Activated gamma-delta T cell (primary cell): ENCODE measurements around the gene GALNT2.

Experiments
- DNase-seq: peaks from one replicate; lab custom pipeline; 2025; lab: John Stamatoyannopoulos, UW

The GALNT2 gene

DNA sequence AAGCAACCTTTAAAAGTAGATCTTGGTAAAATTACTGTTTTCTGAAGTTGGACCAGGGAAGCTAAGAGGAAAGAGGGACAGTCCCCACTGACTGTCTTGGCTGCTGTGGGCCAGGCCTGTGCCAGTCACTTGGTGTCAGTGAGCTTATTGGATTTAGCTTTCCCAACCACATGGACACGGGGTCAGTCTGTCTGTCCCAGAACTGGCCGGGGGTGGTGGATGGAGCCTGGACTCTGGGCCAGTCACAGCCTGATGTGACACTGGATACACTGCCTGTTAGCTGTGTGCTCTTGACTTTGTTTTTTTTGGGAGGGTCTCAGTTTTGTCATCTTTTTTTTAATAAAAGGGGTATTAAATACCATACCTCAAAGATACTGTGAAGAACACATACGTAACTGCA is 96.7 kb downstream of the GALNT2 start:
- no peak for DNase-seq

DNA sequence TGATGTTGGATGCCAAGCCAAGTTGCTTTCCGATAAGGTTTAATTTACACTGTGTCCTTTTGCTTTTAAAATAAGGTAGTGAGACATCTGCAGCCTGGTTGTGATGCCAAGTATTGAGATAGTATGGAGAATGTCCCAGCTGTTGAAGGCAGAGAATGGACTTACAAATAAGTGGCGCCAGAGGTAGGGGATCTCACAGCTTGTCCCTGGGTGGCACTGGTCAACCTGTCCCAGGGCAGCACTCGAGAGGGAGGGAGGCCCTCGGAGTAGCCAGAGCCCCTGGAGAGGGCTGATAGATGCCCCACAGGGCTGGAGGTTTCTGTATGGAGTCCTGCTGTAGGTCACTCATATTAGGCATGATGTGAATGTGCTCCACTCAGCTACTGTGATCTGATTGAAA is 98.5 kb downstream of the GALNT2 start:
- no peak for DNase-seq

DNA sequence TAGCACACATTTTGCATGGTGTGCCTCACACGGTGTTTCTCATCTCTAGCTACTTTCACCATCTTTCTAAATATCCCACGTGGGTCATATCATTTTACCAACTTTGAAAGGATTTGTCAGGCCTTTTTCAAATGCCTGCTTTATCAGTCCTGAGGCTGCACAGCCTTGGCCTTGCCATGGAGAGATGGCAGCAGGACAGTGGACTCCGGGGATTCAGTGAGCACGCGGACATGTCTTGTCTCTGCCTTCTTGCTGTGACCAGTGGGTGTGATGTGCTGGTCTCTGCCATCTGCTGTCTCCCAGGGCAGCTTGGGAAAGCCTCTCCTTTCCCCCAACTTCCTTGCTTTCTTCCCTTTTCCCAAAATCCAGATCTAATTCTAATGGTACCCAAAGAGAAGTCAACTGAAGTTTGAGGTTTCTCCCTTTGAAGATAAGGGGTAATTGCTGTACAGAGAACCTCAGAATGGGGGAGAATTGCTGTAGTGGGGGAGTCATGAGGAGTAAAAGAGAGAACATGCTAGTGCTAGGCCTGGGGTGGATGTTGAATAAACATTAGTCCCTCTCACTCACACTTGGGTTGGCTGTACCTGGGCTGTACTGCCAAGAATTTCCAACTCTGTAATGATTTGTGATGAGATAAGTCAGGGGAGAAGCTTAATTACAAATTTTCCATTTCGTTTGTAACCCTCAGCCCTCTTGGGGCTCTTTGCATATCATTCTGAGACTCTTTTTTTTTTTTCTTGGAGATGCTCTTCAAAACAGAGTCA is 99.5 kb downstream of the GALNT2 start:
- no peak for DNase-seq

DNA sequence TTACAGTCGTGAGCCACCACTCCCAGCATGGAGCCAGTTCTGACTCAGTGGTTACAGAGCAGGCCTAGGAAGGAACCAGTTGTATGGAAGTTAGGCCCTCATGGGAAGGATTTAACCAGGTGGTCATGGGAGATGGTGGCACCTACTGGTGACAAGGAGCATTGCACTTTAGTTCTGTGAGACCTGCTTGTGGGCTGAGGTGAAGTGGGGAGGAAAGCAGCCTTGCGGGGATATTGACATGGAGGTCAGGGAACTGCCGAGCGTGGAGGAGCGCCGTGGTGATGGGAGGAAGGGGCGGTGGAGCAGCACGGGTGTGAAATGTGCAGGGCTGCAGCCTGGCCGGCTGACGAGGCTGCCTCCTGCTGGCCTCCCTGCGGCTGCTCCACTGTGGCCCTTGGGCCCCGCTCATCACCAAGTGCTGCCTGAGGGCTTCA is 100.4 kb downstream of the GALNT2 start:
- no peak for DNase-seq

- DNase-seq, result no peak
These were observed 102.6 kb downstream of the GALNT2 start for GRCh38 chr1:230169454-230170152.

GRCh38 chr1:230170153-230170547 is 103.1 kb downstream of the GALNT2 start:
- DNase-seq, result no peak

- no peak for DNase-seq
These were observed 103.6 kb downstream of the GALNT2 start for GRCh38 chr1:230170622-230171021.

DNA sequence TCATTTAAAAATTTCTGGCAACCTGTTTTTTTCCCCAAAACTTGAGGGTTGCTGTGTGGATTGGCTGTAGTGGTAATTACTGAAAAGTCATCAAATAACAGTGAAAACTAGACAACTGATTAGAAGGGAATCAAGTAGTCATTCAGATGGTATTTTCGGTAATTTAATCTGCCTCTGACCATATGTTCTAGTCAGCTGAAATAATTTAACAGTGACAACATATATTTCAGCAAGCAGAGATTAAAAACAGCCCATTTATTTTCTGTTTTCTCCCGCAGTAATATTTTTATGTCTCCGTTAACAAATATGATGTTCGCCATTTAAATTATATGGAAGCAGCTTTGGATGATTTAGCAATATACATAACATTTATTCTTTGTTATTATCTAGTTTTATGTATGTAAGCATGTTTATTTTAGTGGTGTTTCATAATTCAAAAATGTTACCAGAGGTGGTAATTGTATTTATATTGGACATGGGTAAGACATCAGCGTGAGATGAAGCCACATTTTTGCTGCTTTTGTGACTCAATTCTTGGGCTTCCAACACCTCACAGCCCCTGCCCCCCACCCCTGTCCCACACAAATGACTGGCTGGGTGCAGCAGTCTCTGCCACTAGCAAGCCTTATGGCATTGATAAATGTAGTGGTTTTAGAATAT is 104.4 kb downstream of the GALNT2 start:
- no peak for DNase-seq

DNA sequence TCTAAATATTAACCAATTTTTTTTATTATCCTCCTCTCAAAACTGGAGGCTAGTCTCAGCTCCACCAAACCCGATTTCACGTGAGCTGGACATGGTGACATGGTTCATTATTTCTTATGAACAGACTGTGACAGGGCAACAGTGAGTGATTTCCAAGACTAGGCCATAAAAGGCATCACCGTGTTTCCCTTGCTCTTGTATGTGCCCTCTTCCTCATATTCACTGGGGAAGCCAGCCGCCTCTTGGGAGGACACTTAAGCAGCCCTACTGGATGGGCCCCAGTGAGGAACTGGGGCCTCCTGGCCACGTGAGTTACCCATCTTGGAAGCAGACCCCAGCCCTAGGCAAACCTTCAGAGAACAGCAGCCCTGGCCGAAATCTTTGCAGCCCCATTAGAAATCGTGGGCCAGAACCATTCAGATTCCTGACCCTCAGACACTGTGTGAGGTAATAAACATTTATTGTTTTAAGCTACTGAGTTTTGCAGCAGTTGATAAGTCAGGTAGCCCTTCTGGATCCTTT is 105.0 kb downstream of the GALNT2 start:
- no peak for DNase-seq

- DNase-seq, result no peak
These were observed 106.3 kb downstream of the GALNT2 start for GRCh38 chr1:230173187-230173975.

DNA sequence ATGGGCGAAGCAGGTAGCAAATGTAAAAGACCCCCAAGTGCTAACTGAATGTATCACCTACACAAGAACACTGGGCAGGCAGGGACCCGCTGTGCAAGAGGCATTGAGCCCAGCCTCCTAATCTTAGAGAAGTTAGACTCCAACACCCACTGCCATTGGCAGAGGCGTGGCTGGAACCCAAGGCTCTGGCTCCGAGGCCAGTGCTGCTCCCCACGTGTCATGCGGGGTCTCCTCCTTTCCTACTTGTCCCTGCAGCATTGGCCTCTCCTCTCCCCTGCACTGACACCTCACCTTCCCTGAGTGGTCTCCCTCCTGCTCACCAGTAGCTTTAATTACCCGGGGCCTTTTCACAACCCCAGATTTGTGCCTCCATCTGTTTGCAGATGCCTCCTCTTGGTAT is 107.0 kb downstream of the GALNT2 start:
- no peak for DNase-seq

DNA sequence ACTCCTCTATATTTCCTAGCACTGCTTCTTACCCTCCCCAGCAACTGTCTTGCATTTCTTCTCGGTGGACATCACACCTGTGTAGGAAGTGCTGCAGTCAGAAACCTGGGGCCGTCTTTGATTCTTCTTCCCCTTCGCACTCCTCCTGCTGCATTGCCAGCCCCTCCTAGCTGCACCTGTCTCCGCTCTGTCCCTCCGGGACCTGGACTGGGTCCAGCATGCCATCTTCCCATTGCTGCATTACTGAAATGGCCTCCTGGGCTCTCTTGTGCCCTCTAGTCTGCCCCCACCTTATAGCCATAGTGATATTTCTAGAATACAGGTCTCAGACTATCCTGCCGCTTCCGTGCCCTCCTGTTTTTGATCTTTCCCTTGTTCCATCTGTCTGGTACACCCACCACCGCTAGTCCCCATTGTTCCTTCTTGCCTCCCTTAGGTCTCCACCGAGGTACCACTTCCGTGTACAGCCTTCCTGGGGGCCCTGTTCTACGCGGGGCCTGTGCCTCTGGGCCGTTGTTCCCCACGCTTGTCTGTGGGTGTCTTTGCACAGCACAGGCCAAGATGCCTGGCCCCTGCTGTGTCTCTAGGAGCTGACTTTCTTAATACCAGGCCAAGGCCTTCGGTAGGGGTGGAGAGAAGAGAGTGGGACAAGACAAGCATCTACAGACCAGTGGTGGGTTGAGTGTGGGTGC is 107.6 kb downstream of the GALNT2 start:
- DNase-seq, result no peak

- DNase-seq, result no peak
These were observed 108.2 kb downstream of the GALNT2 start for GRCh38 chr1:230175163-230175747.

GRCh38 chr1:230175839-230176238 is 108.8 kb downstream of the GALNT2 start:
- DNase-seq, result no peak

- DNase-seq, result no peak
These were observed 109.3 kb downstream of the GALNT2 start for GRCh38 chr1:230176326-230176725.

- no peak for DNase-seq
These were observed 109.9 kb downstream of the GALNT2 start for GRCh38 chr1:230176871-230177411.

DNA sequence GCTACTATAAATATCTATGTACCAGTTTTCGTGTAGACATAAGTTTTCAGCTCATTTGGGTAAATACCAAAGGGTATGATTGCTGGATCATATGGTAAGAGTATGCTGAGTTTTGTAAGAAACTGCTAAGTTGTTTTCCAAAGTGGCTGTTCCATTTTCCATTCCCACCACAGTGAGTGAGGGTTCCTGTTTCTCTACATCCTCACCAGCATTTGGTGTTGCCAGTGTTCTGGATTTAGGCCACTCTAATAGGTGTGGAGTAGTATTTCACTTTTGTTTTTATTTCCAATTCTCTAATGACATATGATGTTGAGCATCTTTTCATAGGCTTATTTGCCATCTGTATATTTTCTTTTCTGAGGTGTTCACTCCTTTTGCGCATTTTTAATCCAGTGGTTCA is 112.2 kb downstream of the GALNT2 start:
- DNase-seq, result no peak

DNA sequence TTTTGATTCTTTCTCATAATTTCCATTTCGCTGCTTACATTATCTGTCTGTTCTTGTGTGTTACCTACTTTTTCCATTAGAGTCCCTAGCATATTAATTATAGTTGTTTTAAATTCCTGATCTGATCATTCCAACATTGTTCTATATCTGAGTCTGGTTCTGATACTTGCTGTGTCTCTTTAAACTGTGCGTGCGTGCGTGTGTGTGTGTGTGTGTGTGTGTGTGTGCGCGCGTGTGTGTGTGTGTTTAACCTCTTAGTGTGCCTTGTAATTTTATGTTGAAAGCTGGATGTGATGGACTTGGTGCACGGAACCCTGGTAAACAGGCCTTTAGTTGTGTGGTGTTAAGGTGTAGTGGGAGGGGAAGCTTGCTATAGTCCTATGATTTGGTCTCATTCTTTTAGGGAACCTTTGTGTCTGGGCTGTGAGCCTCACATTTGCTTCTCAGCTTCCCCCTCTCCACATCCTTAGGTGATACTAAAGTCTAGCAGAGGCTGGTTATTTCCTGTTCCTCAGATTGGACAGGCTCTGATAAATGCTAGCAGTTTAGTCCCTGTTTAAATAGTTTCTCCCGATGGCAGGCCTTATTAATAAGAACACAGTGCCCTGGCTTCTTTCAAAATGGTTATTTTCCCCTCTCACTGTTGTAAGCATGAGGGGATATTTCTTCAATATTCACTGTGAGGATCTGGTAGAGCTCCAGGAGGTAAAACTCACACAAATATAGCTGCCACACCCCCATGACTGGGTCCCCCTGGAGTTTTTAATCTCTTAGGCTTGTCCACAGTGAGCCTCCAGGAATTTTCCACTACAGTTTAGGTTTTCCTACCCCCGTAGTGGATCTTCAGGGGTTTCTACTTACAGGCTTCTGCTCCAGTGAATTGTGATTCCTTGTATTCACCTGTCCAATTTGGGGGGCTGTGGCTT is 118.3 kb downstream of the GALNT2 start:
- no peak for DNase-seq
